Measurements from ENCODE around the gene SH3BP5. TPM values are rescaled to one million over a fixed set of nuclear protein-coding genes. Genes with fewer than 3 reads are reported as not detected.
A peak's percentile ranks its signal among the peaks of the same experiment; 100 is the strongest.

Gene SH3BP5
- total and polyA plus RNA-seq, 2 donors (not counting 1 experiment from before 2014, with no cell fraction given): 6.7 to 12.9 TPM

GRCh38 chr3:15288331-15289035, 43.9 kb downstream of the SH3BP5 start:
- Histone ChIP-seq H4K20me1 (ENCODE audit: control insufficient read depth, extremely low read depth, insufficient read depth, low read length) (no peaks in the 10 kb centered on the region), H3K4me1 (ENCODE audit: control insufficient read depth, extremely low read depth, insufficient read depth, low read length) (no peaks in the 10 kb centered on the region), H3K9ac (ENCODE audit: insufficient read depth, low read length) (no peak overlapping the region), H3K27me3 (ENCODE audit: control insufficient read depth, insufficient read depth, low read length) (no peaks in the 10 kb centered on the region), H3K4me2 (ENCODE audit: extremely low read depth, insufficient read depth, low read length) (no peak overlapping the region), H3K9me3 (ENCODE audit: control insufficient read depth, insufficient read depth, low read depth, low read length) (no peaks in the 10 kb centered on the region), H3K79me2 (ENCODE audit: control insufficient read depth, insufficient read depth, low read length) (no peaks in the 10 kb centered on the region), H3K36me3 (ENCODE audit: control insufficient read depth, insufficient read depth, low read length) (no peaks in the 10 kb centered on the region), H2AFZ (ENCODE audit: low read length) (no peak overlapping the region), H3K4me3 (replicated peaks in 1 of 4; ENCODE audit: control extremely low read depth in 1 of 4, insufficient read depth in 1 of 4, low read depth in 3 of 4, low read length in 4 of 4) (no peak overlapping the region), H3K27ac (ENCODE audit: insufficient read depth, low read length) (no peak overlapping the region)
- DNase-seq (ENCODE audit: low read depth in 2 of 2): no peak
- TF ChIP-seq EZH2 (IDR thresholded peaks at IDR 0.05; ENCODE audit: low read length, missing control alignments): no peak
- TF ChIP-seq, protein P1, sequence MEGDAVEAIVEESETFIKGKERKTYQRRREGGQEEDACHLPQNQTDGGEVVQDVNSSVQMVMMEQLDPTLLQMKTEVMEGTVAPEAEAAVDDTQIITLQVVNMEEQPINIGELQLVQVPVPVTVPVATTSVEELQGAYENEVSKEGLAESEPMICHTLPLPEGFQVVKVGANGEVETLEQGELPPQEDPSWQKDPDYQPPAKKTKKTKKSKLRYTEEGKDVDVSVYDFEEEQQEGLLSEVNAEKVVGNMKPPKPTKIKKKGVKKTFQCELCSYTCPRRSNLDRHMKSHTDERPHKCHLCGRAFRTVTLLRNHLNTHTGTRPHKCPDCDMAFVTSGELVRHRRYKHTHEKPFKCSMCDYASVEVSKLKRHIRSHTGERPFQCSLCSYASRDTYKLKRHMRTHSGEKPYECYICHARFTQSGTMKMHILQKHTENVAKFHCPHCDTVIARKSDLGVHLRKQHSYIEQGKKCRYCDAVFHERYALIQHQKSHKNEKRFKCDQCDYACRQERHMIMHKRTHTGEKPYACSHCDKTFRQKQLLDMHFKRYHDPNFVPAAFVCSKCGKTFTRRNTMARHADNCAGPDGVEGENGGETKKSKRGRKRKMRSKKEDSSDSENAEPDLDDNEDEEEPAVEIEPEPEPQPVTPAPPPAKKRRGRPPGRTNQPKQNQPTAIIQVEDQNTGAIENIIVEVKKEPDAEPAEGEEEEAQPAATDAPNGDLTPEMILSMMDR (conservative IDR thresholded peaks at IDR 0.05 in 1 of 2, IDR thresholded peaks at IDR 0.05 in 1 of 2; ENCODE audit: low read depth in 1 of 2, low read length in 2 of 2): no peak

DNA sequence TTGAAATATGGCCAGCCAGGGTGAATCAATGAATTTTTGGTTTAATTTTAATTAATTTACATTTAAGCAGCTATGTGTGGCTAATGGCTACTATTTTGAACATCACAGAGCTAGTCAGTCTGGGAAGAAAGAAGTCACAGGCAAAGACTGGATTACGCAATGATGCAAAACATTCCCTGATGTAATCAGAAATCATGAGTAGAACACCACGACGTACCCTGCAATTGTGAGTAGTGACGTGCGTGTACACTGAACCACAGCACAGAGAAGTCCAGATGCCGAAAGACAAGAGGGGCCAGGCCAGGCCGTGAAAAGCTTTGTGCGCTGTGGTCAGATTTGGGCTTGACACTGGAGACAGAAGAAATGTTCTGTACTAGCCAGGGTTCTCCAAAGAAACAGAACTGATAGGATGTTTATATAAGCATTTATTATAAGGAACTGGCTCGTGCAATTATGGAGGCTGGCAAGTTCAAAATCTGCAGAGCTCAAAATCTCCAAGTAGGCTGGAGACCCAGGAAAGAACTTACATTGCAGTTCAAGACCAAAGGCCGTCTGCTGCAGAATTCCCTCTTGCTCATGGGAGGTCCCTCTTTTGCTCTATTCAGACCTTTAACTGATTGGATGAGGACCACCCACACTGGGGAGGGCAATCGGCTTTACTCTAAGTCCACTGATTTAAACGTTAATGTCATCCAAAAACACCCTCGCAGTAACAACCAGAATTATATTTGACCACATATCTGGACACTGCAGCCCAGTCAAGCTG, 44.6 kb downstream of the SH3BP5 start:
- H4K20me1 ChIP-seq (ENCODE audit: control insufficient read depth, extremely low read depth, insufficient read depth, low read length): no peaks in the 10 kb centered on the region
- TF ChIP-seq, protein P1 (conservative IDR thresholded peaks at IDR 0.05 in 1 of 2, IDR thresholded peaks at IDR 0.05 in 1 of 2; ENCODE audit: low read depth in 1 of 2, low read length in 2 of 2): no peak
- no peak for TF ChIP-seq EZH2 (IDR thresholded peaks at IDR 0.05; ENCODE audit: low read length, missing control alignments)
- no peak overlapping the region for H3K4me2 ChIP-seq (ENCODE audit: extremely low read depth, insufficient read depth, low read length)
- H3K36me3 ChIP-seq (ENCODE audit: control insufficient read depth, insufficient read depth, low read length): no peaks in the 10 kb centered on the region
- H2AFZ ChIP-seq (ENCODE audit: low read length): no peak overlapping the region
- no peaks in the 10 kb centered on the region for H3K9me3 ChIP-seq (ENCODE audit: control insufficient read depth, insufficient read depth, low read depth, low read length)
- H3K79me2 ChIP-seq (ENCODE audit: control insufficient read depth, insufficient read depth, low read length): no peaks in the 10 kb centered on the region
- H3K9ac ChIP-seq (ENCODE audit: insufficient read depth, low read length): no peak overlapping the region
- H3K4me3 ChIP-seq (replicated peaks in 1 of 4; ENCODE audit: control extremely low read depth in 1 of 4, insufficient read depth in 1 of 4, low read depth in 3 of 4, low read length in 4 of 4): no peak overlapping the region
- peak; percentile 78 to 98 for DNase-seq (ENCODE audit: low read depth in 2 of 2)
- no peak overlapping the region for H3K27ac ChIP-seq (ENCODE audit: insufficient read depth, low read length)
- H3K4me1 ChIP-seq (ENCODE audit: control insufficient read depth, extremely low read depth, insufficient read depth, low read length): no peaks in the 10 kb centered on the region
- H3K27me3 ChIP-seq (ENCODE audit: control insufficient read depth, insufficient read depth, low read length): no peaks in the 10 kb centered on the region

- no peaks in the 10 kb centered on the region for H3K79me2 ChIP-seq (ENCODE audit: control insufficient read depth, insufficient read depth, low read length)
- no peak overlapping the region for H3K4me2 ChIP-seq (ENCODE audit: extremely low read depth, insufficient read depth, low read length)
- DNase-seq (ENCODE audit: low read depth in 2 of 2): no peak
- H3K27ac ChIP-seq (ENCODE audit: insufficient read depth, low read length): no peak overlapping the region
- no peaks in the 10 kb centered on the region for H3K9me3 ChIP-seq (ENCODE audit: control insufficient read depth, insufficient read depth, low read depth, low read length)
- TF ChIP-seq EZH2 (IDR thresholded peaks at IDR 0.05; ENCODE audit: low read length, missing control alignments): no peak
- TF ChIP-seq, protein P1 (conservative IDR thresholded peaks at IDR 0.05 in 1 of 2, IDR thresholded peaks at IDR 0.05 in 1 of 2; ENCODE audit: low read depth in 1 of 2, low read length in 2 of 2): no peak
- H4K20me1 ChIP-seq (ENCODE audit: control insufficient read depth, extremely low read depth, insufficient read depth, low read length): no peaks in the 10 kb centered on the region
- H3K9ac ChIP-seq (ENCODE audit: insufficient read depth, low read length): no peak overlapping the region
- H3K4me3 ChIP-seq (replicated peaks in 1 of 4; ENCODE audit: control extremely low read depth in 1 of 4, insufficient read depth in 1 of 4, low read depth in 3 of 4, low read length in 4 of 4): no peak overlapping the region
- no peaks in the 10 kb centered on the region for H3K36me3 ChIP-seq (ENCODE audit: control insufficient read depth, insufficient read depth, low read length)
- H2AFZ ChIP-seq (ENCODE audit: low read length): no peak overlapping the region
- no peaks in the 10 kb centered on the region for H3K27me3 ChIP-seq (ENCODE audit: control insufficient read depth, insufficient read depth, low read length)
- no peaks in the 10 kb centered on the region for H3K4me1 ChIP-seq (ENCODE audit: control insufficient read depth, extremely low read depth, insufficient read depth, low read length)
Measured at GRCh38 chr3:15286022-15286421, 46.4 kb downstream of the SH3BP5 start.

All from fibroblast of lung (primary cell).